ENCODE measurements around the gene COL18A1. TPM values are rescaled to one million over a fixed set of nuclear protein-coding genes. Genes with fewer than 3 reads are reported as not detected.

COL18A1 gene
- polyA plus RNA-seq, 3 donors: 0.80 to 4.1 (median 1.1) TPM

DNA sequence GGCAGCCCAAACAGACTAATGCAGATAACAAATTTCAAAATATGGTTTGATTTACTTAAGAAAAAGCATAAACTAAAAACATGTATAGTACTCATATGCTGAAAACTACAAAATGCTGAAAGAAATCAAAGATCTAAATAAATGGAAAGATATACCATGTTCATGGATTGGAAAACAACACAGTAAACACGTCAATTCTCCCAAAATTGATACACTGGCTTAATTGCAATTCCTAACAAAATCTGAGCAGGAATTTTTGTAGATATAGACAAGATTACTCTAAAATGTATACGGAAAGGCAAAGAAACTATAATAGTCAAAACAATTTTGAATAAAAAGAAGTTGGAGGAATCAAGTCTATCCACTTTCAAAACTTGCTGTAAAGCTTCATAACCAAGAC is 116.3 kb downstream of the COL18A1 start:
- DNase-seq: no peak
- no peak overlapping the region for H3K4me3 ChIP-seq (replicated peaks in 1 of 3; ENCODE audit: low read depth in 2 of 3, low read length in 3 of 3)
- no peak overlapping the region for H3K27ac ChIP-seq (ENCODE audit: low read depth in 1 of 2, low read length in 2 of 2)
- H3K36me3 ChIP-seq (replicated peaks in 1 of 2; ENCODE audit: control insufficient read depth in 1 of 2, insufficient read depth in 2 of 2, low read length in 2 of 2): peaks cover 56 to 71% of the 10 kb centered on the region in 2 donors
- H3K9ac ChIP-seq (ENCODE audit: insufficient read depth, low read length, poor library complexity, severe bottlenecking): no peak overlapping the region
- Mint-ChIP-seq H3K9me3 (peaks cover 23 to 50% (median 31%) of the 10 kb centered on the region in 7 donors), H3K36me3 (peaks cover 59 to 84% of the 10 kb centered on the region in 2 donors), H3K4me1 (peaks cover 23% of the 10 kb centered on the region), H3K27me3 (ENCODE audit: low read depth in 3 of 3) (no peaks in the 10 kb centered on the region), H3K27ac (no peak overlapping the region), H3K4me3 (no peak overlapping the region)
- H2AFZ ChIP-seq (ENCODE audit: insufficient read depth, low read depth, low read length, poor library complexity, severe bottlenecking): no peak overlapping the region
- WGBS (ENCODE audit: insufficient coverage): no CpG with 5 or more reads among the region's 2 CpGs
- TF ChIP-seq, protein P1, sequence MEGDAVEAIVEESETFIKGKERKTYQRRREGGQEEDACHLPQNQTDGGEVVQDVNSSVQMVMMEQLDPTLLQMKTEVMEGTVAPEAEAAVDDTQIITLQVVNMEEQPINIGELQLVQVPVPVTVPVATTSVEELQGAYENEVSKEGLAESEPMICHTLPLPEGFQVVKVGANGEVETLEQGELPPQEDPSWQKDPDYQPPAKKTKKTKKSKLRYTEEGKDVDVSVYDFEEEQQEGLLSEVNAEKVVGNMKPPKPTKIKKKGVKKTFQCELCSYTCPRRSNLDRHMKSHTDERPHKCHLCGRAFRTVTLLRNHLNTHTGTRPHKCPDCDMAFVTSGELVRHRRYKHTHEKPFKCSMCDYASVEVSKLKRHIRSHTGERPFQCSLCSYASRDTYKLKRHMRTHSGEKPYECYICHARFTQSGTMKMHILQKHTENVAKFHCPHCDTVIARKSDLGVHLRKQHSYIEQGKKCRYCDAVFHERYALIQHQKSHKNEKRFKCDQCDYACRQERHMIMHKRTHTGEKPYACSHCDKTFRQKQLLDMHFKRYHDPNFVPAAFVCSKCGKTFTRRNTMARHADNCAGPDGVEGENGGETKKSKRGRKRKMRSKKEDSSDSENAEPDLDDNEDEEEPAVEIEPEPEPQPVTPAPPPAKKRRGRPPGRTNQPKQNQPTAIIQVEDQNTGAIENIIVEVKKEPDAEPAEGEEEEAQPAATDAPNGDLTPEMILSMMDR (IDR thresholded peaks at IDR 0.05): no peak
- H4K20me1 ChIP-seq (ENCODE audit: insufficient read depth, low read length): no peaks in the 10 kb centered on the region
- no peak overlapping the region for H3K4me2 ChIP-seq (replicated peaks; ENCODE audit: extremely low read depth, low read length, poor library complexity, severe bottlenecking)
- H3K79me2 ChIP-seq (ENCODE audit: insufficient read depth, low read length): peaks cover 24% of the 10 kb centered on the region
- H3K27me3 ChIP-seq (ENCODE audit: control insufficient read depth in 2 of 2, insufficient read depth in 2 of 2, low read length in 2 of 2): no peaks in the 10 kb centered on the region
- peaks cover 24 to 36% of the 10 kb centered on the region in 2 donors for H3K4me1 ChIP-seq (ENCODE audit: control insufficient read depth in 1 of 2, insufficient read depth in 2 of 2, low read length in 2 of 2)
- peaks cover 7 to 16% of the 10 kb centered on the region in 2 donors for H3K9me3 ChIP-seq (replicated peaks in 1 of 2; ENCODE audit: control insufficient read depth in 1 of 2, insufficient read depth in 1 of 2, low read length in 2 of 2)
- intact Hi-C loops (cut with micrococcal nuclease): no loop called here

DNA sequence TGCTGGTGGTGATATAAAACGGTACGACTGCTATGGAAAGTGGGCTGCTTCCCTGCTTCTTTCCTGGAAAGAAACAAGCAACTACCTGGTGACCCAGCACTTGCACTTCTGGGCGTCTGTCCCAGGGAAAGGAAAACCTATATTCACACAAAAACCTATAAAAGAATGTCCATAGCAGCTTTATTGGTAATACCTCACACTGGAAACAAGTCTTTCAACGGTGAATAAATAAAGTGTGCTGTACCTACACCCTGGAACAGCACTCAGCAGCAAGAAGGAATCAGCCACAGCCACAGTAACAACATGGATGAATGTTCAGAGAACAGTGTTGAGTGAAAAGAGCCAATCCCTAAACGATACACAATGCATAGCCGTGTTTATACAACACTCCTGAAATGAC is 117.4 kb downstream of the COL18A1 start:
- H3K9ac ChIP-seq (ENCODE audit: insufficient read depth, low read length, poor library complexity, severe bottlenecking): no peak overlapping the region
- 100% methylated on average over 1 of the region's 6 CpGs for WGBS (ENCODE audit: insufficient coverage)
- no peak for DNase-seq
- peak overlapping the region in 2 of 7 donors; percentile 4 to 24 for H3K27ac Mint-ChIP-seq
- H3K27me3 Mint-ChIP-seq (ENCODE audit: low read depth in 3 of 3): no peaks in the 10 kb centered on the region
- intact Hi-C loops (cut with micrococcal nuclease): no loop called here
- H3K4me1 Mint-ChIP-seq: peaks cover 17% of the 10 kb centered on the region
- peaks cover 57 to 77% of the 10 kb centered on the region in 2 donors for H3K36me3 ChIP-seq (replicated peaks in 1 of 2; ENCODE audit: control insufficient read depth in 1 of 2, insufficient read depth in 2 of 2, low read length in 2 of 2)
- H2AFZ ChIP-seq (ENCODE audit: insufficient read depth, low read depth, low read length, poor library complexity, severe bottlenecking): no peak overlapping the region
- H3K9me3 ChIP-seq (replicated peaks in 1 of 2; ENCODE audit: control insufficient read depth in 1 of 2, insufficient read depth in 1 of 2, low read length in 2 of 2): peaks cover 7 to 16% of the 10 kb centered on the region in 2 donors
- TF ChIP-seq, protein P1 (IDR thresholded peaks at IDR 0.05): no peak
- no peak overlapping the region for H3K4me3 ChIP-seq (replicated peaks in 1 of 3; ENCODE audit: low read depth in 2 of 3, low read length in 3 of 3)
- peaks cover 59 to 84% of the 10 kb centered on the region in 2 donors for H3K36me3 Mint-ChIP-seq
- H3K79me2 ChIP-seq (ENCODE audit: insufficient read depth, low read length): peaks cover 19% of the 10 kb centered on the region
- H3K4me1 ChIP-seq (ENCODE audit: control insufficient read depth in 1 of 2, insufficient read depth in 2 of 2, low read length in 2 of 2): peaks cover 15 to 25% of the 10 kb centered on the region in 2 donors
- no peaks in the 10 kb centered on the region for H3K27me3 ChIP-seq (ENCODE audit: control insufficient read depth in 2 of 2, insufficient read depth in 2 of 2, low read length in 2 of 2)
- no peak overlapping the region for H3K4me2 ChIP-seq (replicated peaks; ENCODE audit: extremely low read depth, low read length, poor library complexity, severe bottlenecking)
- peaks cover 23 to 50% (median 31%) of the 10 kb centered on the region in 7 donors for H3K9me3 Mint-ChIP-seq
- H3K27ac ChIP-seq (ENCODE audit: low read depth in 1 of 2, low read length in 2 of 2): no peak overlapping the region
- H4K20me1 ChIP-seq (ENCODE audit: insufficient read depth, low read length): no peaks in the 10 kb centered on the region
- H3K4me3 Mint-ChIP-seq: no peak overlapping the region

All from CD14-positive monocyte (primary cell).